Bone marrow (tissue), 2 donors: ENCODE data around the gene HPDL.
"Not testable (repeated sequence)": the region's sequence is repeated elsewhere in the genome, so short reads cannot be mapped to it uniquely, and the experiment has no call there.

Source experiments
- DNase-seq, 2 donors: peaks; one replicate each; lab custom pipeline; 2025; lab: John Stamatoyannopoulos, UW

Gene HPDL

GRCh38 chr1:45326627-45327623, at the start of gene HPDL:
Gene HPDL, plus strand, starts transcription at chr1:45326895. Its CDS starts 254 bp downstream, at chr1:45327149.
- DNase-seq = peak in 1 of 2 donors; percentile 40

GRCh38 chr1:45282351-45282750, 44.3 kb upstream of the HPDL start:
- no peak for DNase-seq

- not testable (repeated sequence) for DNase-seq
These were observed 41.8 kb upstream of the HPDL start for GRCh38 chr1:45284858-45285257.

GRCh38 chr1:45286521-45286920, 40.2 kb upstream of the HPDL start:
- DNase-seq = not testable (repeated sequence)

GRCh38 chr1:45291002-45291401, 35.7 kb upstream of the HPDL start:
- DNase-seq = not testable (repeated sequence)

GRCh38 chr1:45291716-45292115, 35.0 kb upstream of the HPDL start:
- DNase-seq = no peak

- DNase-seq = no peak
These were observed 28.9 kb upstream of the HPDL start for GRCh38 chr1:45297666-45298356.

- DNase-seq = no peak
These were observed 27.4 kb upstream of the HPDL start for GRCh38 chr1:45299296-45299695.

- peak in 1 of 2 donors; percentile 52 for DNase-seq
These were observed 26.6 kb upstream of the HPDL start for GRCh38 chr1:45299981-45300668.

- no peak for DNase-seq
These were observed 26.1 kb upstream of the HPDL start for GRCh38 chr1:45300669-45300997.

GRCh38 chr1:45302505-45303150, 24.1 kb upstream of the HPDL start:
- DNase-seq = no peak

GRCh38 chr1:45303520-45304310, 23.0 kb upstream of the HPDL start:
- peak; percentile 96 to 99 for DNase-seq

- no peak for DNase-seq
These were observed 22.2 kb upstream of the HPDL start for GRCh38 chr1:45304311-45305081.

GRCh38 chr1:45305231-45305630, 21.5 kb upstream of the HPDL start:
- DNase-seq = no peak

- no peak for DNase-seq
These were observed 20.4 kb upstream of the HPDL start for GRCh38 chr1:45306319-45306718.

- DNase-seq = no peak
These were observed 19.8 kb upstream of the HPDL start for GRCh38 chr1:45306905-45307304.

- no peak for DNase-seq
These were observed 12.4 kb upstream of the HPDL start for GRCh38 chr1:45314266-45314665.

GRCh38 chr1:45317166-45317565, 9.5 kb upstream of the HPDL start:
- DNase-seq = no peak

- no peak for DNase-seq
These were observed 6.9 kb upstream of the HPDL start for GRCh38 chr1:45319761-45320160.

- no peak for DNase-seq
These were observed 5.3 kb upstream of the HPDL start for GRCh38 chr1:45321444-45321843.
